Brain microvascular endothelial cell (primary cell): ENCODE measurements around the gene APH1A.
"Not testable (repeated sequence)": the region's sequence is repeated elsewhere in the genome, so short reads cannot be mapped to it uniquely, and the experiment has no call there.

Source experiments
- DNase-seq: peaks from one replicate; pipeline ENCODE4 v3.0.0-alpha.2; 2020
- H3K27ac ChIP-seq: fragments of 250-450 bp; sonication (Bioruptor Pico); 2 replicates; pipeline ENCODE4 v1.5.1; 2020; ENCODE audit warnings: mild to moderate bottlenecking, moderate library complexity
- H3K27me3 ChIP-seq: fragments of 250-450 bp; sonication (Bioruptor Pico); replicated peaks from 2 replicates; pipeline ENCODE4 v1.5.1; 2020; ENCODE audit warnings: mild to moderate bottlenecking
- H3K36me3 ChIP-seq: fragments of 250-450 bp; sonication (Bioruptor Pico); replicated peaks from 2 replicates; pipeline ENCODE4 v1.5.1; 2020; ENCODE audit warnings: mild to moderate bottlenecking
- H3K4me3 ChIP-seq: 2 replicates; pipeline ENCODE4 v1.5.1; 2011; ENCODE audit warnings: low read depth, mild to moderate bottlenecking, control low read depth, low read length, moderate library complexity
- in situ Hi-C: cut with HindIII; loops from 2 replicates; pipeline ENCODE4 v1.10.0; 2017; ENCODE audit warnings: low sequenced_read_pairs, low pct_ligation_motif_present
- TF ChIP-seq, protein P1 (sequence below): IDR thresholded peaks from 2 replicates; pipeline ENCODE4 v1.5.1; 2011; ENCODE audit warnings: low read depth, mild to moderate bottlenecking, moderate library complexity, low read length, control low read depth, inconsistent platforms; ENCODE audit errors: missing control alignments

APH1A gene

DNA sequence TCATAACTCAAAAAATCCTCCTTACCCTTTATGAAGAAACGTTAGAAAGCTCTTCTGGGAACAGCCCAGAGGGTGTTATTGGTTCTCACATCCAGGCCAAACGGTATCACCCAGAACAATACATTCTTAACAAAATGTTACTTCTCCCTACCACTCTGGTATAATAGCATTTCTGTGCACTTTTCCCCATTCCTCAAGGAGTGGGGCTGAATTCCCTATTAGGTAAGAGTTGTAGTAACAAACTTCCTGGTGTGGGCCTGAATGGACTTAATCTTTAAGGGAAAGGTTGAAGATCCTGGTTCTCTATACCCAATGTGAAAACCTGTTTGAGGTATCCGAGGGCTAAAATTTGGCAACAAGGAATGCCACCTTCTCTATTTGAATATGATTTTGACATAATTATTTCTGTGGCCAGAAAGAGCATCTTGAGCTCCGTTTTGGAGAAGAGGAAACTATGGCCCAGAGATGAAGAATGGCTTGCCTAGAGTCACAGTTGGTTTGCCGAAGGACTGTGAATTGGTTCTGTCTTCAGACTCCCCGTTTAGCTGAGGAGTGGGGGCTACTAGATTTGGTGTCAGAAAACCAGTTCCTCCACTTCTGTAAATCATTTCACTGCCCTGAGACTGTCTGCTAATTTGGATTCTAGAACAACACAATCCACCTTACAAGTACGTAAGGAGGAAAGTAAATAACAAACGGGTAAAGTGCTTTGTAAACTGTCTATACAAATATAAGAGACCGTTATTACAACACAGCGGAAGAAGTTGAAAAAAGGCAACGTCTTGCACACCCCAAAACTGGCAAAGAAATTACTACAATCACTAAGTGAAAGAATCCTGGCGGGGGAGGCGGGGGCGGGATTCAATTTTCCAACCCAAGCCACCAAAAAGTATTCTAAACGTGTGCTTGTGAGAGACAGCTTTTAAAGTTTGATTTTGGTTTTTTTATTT, 35.2 kb downstream of the APH1A start:
- no peak for DNase-seq
- H3K27me3 ChIP-seq = no peaks in the 10 kb centered on the region
- in situ Hi-C loops = no loop called here
- peak overlapping the region; percentile 57 for H3K27ac ChIP-seq
- peak overlapping the region; percentile 67 for H3K4me3 ChIP-seq
- peaks cover 5% of the 10 kb centered on the region for H3K36me3 ChIP-seq
- TF ChIP-seq, protein P1, sequence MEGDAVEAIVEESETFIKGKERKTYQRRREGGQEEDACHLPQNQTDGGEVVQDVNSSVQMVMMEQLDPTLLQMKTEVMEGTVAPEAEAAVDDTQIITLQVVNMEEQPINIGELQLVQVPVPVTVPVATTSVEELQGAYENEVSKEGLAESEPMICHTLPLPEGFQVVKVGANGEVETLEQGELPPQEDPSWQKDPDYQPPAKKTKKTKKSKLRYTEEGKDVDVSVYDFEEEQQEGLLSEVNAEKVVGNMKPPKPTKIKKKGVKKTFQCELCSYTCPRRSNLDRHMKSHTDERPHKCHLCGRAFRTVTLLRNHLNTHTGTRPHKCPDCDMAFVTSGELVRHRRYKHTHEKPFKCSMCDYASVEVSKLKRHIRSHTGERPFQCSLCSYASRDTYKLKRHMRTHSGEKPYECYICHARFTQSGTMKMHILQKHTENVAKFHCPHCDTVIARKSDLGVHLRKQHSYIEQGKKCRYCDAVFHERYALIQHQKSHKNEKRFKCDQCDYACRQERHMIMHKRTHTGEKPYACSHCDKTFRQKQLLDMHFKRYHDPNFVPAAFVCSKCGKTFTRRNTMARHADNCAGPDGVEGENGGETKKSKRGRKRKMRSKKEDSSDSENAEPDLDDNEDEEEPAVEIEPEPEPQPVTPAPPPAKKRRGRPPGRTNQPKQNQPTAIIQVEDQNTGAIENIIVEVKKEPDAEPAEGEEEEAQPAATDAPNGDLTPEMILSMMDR = no peak

DNA sequence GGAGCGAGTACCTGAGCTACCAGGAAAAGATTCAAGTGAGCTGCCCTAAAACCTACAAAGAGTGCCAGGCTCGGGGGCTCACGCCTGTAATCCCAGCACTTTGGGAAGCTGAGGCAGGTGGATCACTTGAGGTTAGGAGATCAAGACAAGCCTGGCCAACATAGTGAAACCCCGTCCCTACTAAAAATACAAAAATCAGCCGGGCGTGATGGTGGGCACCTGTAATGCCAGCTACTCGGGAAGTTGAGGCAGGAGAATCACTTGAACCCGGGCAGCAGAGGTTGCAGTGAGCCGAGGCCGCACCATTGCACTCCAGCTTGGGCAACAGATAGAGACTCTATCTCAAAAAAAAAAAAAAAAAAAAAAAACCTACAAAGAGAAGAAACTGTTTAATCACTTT, 35.9 kb downstream of the APH1A start:
- H3K36me3 ChIP-seq, H3K4me3 ChIP-seq, DNase-seq, H3K27ac ChIP-seq, in situ Hi-C loops, H3K27me3 ChIP-seq: not testable (repeated sequence)

DNA sequence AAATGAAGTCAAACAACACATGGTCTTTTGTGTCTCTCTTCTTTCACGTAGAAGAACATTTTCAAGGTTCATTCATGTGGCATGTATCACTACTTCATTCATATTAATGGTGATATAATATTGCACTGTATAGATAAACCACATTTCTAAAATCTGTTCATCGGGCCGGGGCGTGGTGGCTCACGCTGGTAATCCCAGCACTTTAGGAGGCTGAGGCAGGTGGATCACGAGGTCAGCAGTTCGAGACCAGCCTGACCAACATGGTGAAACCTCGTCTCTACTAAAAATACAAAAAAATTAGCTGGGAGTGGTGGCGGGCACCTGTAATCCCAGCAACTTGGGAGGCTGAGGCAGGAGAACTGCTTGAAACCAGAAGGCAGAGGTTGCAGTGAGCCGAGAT, 40.6 kb downstream of the APH1A start:
- H3K27me3 ChIP-seq, H3K27ac ChIP-seq, in situ Hi-C loops, H3K4me3 ChIP-seq, DNase-seq: not testable (repeated sequence)
- peaks cover 26% of the 10 kb centered on the region for H3K36me3 ChIP-seq

DNA sequence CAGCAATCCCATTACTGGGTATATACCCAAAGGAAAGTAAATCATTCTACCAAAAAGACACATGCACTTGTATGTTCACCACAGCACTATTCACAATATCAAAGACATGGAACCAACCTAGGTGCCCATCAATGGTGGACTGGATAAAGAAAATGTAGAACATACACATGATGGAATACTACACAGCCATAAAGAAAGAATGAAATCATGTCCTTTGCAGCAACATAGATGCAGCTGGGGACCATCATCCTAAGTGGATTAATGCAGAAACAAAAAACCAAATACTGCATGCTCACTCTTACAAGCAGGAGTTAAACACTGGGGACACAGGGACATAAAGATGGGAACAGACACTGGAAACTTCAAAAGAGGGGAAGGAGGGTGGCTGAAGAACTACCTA, 41.6 kb downstream of the APH1A start:
- Histone ChIP-seq H3K27me3 (no peaks in the 10 kb centered on the region), H3K4me3 (no peak overlapping the region), H3K36me3 (peaks cover 26% of the 10 kb centered on the region), H3K27ac (no peak overlapping the region)
- in situ Hi-C loops = no loop called here
- DNase-seq = no peak
- TF ChIP-seq, protein P1 = no peak

DNA sequence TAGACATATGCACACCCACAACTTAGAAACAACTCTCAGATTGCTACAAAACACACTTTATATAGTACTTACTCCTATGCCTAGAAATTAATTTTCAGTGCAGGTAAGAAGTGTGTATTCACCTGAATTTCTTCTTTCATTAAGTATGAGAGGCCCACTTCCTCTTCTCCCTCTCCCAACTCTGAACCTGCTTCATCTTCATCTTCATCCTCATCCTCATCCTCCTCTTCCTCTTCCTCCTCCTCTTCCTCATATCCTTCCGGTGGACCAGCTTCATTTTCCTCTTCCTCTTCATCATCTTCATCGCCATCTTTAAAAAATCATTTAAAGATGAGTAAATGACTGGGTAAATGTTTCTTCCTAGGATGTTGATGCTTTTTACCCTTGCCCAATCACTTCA, 42.3 kb downstream of the APH1A start:
- Histone ChIP-seq H3K4me3 (no peak overlapping the region), H3K36me3 (peaks cover 26% of the 10 kb centered on the region), H3K27me3 (no peaks in the 10 kb centered on the region), H3K27ac (no peak overlapping the region)
- TF ChIP-seq, protein P1 = no peak
- DNase-seq = no peak
- in situ Hi-C loops = no loop called here

DNA sequence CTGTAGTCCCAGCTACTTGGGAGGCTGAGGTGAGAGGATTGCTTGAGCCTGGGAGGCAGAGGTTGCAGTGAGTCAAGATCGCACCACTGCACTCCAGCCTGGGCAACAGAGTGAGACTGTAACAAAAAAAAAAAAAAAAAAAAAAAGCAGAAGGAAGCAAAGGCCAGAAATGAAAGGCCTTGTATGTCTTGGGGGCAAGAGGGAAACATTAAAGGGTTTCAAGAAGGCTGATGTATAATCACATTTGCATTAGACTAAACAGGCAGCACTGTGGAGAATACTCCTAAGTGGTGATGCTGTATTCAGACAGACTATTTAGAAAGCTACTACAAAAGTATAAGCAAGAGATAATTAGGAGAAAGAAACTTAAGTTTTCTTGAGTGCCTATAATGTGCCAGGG, 43.3 kb downstream of the APH1A start:
- TF ChIP-seq, protein P1 = no peak
- Histone ChIP-seq H3K27me3 (no peaks in the 10 kb centered on the region), H3K4me3 (no peak overlapping the region), H3K27ac (no peak overlapping the region), H3K36me3 (peaks cover 26% of the 10 kb centered on the region)
- in situ Hi-C loops = no loop called here
- no peak for DNase-seq

DNA sequence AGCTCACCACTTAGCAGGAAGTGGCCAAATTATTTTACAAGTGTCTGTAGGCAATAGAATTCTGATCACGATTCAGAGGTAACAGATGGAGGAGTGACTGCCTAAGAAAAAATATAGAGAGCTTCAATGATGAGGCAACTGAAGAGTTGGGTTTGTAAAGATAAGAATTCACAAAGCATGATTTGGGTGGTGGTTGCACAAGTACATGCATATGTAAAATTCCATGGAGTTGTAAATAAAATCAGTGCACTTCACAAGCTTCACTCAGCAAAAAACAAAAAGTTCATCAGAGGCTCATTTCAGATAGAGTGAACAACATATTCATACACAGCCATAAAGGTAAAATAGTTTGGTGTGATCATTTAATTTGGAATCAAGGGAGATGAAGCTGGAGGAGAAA, 43.8 kb downstream of the APH1A start:
- no peak for DNase-seq
- TF ChIP-seq, protein P1 = no peak
- Histone ChIP-seq H3K27me3 (no peaks in the 10 kb centered on the region), H3K36me3 (peaks cover 26% of the 10 kb centered on the region), H3K27ac (no peak overlapping the region), H3K4me3 (no peak overlapping the region)
- in situ Hi-C loops = no loop called here
